HG02571 (cell line): Measurements from ENCODE around the gene GUCA1A.
"Not testable (repeated sequence)": the region's sequence is repeated elsewhere in the genome, so short reads cannot be mapped to it uniquely, and the experiment has no call there.

Experiments used
- ATAC-seq: cut with Tn5 transposase; IDR thresholded peaks from one replicate; pipeline ENCODE4 v1.9.1; 2021; ENCODE audit warnings: mild to moderate bottlenecking, moderate library complexity; ENCODE audit not compliant: unreplicated experiment

Gene GUCA1A

DNA sequence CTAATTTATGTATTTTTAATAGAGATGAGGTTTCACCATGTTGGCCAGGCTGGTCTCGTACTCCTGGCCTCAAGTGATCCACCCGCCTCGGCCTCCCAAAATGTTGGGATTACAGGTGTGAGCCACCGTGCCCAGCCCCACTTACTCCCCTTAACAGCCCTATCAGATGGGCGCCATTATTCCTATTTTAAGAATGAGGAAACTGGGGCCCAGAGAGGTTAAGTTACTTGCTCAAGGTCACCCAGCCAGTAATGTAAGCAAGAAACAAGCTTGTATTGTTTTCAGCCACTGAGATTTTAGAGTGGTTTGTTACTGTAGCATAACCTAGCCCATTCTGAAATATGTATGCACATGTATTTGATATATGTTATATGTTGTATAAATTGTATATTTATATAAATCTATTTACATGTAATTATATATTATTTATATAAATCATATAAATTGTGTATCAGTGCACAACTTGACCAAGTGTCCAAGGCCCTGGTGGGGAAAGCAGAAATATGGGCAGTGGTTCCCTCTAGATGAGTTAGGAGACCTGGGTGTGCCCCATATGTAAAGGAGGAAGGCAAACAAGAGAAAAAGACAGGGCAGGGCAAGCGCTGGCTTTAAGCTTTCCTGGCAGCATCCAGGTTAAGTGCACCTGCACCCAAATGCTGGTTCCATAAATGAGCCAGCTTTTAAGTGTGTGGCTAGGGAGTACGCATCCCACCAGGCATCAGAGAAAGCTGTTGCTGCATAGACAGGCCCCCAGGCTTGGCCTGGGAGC is 1.2 kb upstream of the GUCA1A start:
- no peak for ATAC-seq

DNA sequence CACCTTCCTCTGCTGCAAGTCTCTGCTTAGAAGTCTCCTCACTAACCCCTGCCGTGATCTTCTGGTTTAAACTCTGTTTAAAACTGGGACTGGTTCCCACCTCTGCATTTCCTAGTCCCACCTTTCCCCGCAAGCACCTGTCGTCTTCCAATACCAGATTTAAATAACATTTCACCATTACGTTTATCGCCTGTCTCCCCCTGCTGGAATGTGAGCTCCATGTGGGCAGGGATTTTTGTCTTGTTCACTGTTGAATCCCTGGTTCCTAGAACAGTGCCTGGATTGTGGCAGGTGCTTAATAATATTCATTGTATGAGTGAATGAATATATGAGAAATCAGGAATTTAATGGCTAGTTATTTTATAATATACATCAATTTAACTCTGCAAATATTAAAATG is 2.7 kb downstream of the GUCA1A start:
- ATAC-seq = no peak

DNA sequence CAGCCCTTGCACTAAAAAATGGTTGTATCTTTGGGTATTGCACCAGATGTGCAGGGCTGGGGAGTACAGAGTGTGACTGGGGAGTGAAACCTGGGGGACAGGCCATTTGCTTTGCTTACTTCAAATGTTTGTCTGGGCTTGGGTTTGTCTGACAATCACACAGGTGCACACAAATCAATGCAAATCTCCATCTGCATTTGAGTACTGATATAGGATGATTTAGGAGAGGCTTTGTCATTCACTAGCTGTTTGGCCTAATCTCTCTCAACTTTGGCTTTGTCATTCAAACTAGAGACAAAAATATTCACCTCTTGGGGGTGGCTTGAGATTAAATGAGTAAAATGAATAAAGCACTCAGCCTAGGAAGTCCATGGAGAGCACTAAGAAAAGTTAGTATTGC is 3.8 kb downstream of the GUCA1A start:
- no peak for ATAC-seq

DNA sequence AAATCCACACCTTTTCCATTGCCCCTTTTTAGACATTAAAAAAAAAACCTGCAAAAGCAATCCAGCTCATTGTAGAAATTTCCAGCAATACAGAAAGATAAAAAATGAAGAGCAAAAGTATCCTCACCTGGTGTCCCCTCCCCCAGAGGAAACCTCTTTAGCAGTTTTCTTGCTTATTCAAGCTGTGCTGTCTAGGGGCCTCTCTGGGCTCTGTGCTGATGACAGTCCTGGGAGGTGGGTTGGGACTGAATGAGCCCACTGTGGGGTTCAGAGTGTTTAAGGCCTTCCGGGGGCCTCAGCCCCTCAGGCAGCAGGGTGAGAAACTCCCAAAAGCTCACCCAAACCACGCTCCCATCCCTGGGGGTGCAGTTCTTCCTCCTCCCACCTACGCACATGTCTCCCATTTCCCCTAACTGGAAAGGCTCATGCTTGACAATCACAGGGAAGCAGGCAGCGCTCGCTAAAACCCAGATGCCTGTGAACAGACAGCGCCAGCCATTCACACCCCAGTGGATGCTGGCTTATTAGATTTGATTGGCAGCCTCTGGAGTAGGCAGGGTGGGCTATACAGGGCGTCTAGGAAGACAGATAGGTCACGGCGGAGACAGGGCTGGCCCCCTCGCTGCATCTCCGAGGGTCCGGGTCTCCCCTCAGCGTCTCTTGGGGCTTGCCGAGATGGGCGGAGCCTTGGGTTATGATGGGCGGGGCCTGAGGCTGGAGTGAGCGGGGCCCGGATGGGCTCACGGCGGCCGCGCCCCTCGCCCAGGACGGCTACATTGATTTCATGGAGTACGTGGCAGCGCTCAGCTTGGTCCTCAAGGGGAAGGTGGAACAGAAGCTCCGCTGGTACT is 4.6 kb downstream of the GUCA1A start:
- ATAC-seq = no peak

DNA sequence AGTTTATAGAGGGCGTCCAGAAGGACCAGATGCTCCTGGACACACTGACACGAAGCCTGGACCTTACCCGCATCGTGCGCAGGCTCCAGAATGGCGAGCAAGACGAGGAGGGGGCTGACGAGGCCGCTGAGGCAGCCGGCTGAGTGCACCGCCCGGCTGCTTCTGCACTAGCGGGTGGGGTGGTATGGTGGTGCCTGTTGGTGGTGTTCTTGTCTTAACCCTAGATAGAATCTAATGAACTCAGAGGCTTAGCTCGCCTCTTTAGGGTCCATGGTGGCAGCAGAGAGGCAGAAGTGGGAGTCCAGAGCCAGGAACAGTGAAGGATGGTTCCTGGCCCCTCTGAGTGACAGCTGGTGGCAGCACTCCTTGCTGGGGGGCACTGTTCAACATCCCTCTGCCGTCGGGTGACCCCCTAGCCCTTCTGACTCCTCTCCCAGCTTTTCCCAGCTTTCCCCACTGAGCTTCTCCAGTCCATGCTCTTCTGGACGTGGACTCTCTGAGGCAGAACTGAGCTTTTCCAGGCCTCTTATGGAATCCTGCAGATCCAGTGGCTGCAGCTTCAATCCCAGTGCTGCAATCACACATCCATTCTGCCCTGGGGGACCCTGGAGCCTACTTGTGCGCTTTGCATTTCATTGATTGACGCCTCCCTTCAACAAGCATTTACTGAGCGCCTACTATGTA is 6.2 kb downstream of the GUCA1A start:
- ATAC-seq = no peak

DNA sequence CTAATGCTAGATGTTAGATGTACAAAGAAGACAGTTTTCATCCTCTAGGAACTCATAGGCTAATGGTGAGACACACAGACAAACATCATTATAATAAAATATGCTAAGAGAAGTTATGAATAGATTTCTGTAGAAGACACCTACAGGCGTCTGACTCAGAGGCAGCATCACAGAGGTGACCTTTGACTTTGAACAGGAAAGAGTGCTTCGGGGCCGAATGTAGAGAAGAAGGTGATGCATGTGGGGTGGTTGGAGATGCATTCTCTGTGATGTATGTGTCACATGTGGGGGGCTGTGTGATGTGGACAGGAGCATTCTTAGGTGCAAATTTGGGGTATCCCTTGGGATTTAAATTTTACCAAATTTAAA is 6.8 kb downstream of the GUCA1A start:
- ATAC-seq = no peak

DNA sequence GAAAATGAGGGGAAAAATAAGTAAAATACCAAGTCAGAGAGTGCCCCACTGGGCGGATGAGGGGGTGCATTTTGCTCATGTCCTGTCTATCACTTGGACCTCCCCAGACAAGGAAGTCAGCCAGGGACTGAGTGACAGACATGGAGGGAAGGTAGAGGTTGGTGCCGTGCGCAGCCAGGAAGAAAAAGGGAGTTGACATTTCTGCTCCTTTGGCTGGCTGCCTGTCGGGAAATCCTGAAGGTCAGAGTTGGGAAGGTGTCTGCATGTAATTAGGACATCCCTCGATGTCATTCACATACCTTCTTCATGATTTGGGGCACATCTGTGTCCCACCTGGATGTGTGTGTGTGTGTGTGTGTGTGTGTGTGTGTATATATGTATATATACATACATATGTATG is 8.9 kb downstream of the GUCA1A start:
- no peak for ATAC-seq

DNA sequence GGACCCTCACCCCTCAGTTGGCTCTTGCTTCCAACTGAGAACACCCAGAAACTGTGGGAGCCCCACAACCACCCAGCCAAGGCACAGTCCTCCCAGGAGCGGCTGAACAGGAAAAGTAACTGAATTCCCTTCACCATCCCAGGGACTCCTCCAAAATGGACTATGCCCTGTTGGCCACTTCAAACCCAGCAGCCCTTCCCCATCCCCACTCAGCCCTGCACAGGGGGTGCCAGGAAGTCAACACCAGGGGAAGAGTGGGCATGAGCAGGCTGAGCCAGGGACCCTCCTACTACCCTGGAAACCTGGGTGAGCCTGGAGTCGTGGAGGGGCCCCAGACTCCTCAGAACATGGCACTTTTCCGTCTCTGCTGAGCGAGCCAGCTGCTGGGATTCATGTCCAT is 11.3 kb downstream of the GUCA1A start:
- no peak for ATAC-seq

DNA sequence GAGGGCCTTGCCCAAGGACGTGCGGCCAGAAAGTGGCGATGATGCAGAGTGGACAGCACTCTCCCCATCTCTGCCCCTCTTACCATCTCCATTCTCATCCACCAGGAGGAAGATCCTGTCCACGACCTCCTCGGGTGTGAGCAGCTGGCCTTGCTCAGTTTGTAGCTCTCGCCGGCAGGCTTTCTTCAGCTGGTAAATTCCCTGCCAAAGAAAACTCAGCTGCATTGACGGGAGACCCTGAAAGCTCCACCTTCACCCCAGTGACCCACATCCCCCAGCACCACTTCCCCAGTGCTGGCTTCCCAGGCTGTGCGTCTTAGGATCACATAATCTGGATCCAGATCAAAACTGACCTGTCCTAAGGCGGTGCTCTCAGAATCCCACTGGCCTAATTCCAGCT is 12.4 kb downstream of the GUCA1A start:
- no peak for ATAC-seq

DNA sequence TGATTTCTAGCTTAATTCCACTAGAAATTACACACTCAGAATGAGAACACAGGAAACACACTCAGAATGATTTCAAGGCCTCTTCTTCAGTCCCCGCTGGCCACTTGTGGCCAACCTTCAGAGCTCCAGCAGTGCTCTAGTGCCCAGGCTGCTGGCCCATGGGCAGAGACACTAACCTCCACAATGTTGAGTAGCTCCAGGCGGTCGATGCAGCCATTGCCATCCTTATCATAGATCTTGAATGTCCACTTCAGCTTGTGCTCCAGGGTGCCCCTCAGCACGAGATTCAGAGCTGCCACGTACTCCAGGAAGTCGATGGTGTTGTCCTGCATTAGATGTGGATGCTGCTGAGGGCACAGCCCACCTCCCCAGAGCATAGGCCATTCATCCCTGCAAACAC is 15.2 kb downstream of the GUCA1A start:
- no peak for ATAC-seq

DNA sequence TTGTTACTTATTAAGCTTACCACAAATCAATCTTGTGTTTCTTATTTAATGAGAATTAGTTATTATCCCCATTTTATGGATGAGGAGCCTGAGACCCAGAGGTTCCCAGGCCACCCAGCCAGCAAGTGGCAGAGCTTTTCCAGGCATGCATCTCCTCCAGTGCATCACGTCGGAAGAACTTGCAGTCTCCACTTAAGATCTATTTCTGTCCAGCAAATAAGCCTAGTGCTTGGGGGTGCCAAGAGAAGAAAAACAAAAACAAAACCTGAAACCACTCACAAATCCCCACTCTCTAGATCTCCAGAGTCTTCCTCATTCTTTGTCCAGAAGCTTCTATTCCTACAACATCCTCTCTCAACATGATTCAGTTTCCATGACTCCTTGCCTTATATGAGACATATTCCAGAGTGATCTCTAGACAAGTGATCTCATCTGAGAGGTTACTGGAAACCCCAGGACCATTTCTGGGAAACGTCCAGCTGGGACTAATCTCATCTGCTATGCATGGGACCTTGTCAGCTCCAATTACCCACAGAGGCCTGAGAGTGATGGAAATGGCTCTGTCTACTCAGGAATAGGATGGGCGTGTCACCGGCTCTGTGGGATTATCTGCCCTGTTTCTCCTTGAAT is 17.5 kb downstream of the GUCA1A start:
- no peak for ATAC-seq

DNA sequence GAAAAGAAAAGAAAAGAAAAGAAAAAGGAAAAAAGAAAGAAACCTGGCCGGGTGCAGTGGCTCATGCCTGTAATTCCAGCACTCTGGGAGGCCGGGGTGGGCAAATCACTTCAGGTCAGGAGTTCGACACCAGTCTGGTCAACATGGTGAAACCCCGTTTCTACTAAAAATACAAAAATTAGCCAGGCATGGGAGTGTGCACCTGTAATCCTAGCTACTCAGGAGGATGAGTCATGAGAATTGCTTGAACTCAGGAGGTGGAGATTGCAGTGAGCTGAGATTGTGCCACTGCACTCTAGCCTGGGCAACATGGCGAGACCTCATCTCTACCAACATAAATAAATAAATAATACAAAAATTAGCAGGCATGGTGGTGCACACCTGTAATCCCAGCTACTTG is 19.2 kb downstream of the GUCA1A start:
- not testable (repeated sequence) for ATAC-seq

DNA sequence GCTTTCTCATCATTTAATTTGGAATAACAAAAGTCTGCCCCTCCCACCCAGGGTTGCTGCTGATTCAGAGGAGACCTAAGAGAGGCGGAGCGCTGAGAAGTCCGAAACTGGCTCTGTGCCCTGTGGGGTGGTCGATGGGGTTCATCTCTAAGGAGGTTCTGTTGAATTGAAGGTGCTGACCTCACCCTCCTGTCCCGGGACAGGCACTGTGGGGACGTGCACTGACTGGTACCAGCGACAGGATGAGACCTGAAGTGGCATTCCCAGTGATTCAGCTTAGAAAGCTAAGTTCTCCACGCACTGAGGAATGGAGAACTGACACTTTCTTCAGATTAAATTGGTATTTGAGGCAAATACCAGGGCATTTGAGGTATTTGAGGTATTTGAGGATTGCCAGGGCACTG is 20.3 kb downstream of the GUCA1A start:
- ATAC-seq = no peak

DNA sequence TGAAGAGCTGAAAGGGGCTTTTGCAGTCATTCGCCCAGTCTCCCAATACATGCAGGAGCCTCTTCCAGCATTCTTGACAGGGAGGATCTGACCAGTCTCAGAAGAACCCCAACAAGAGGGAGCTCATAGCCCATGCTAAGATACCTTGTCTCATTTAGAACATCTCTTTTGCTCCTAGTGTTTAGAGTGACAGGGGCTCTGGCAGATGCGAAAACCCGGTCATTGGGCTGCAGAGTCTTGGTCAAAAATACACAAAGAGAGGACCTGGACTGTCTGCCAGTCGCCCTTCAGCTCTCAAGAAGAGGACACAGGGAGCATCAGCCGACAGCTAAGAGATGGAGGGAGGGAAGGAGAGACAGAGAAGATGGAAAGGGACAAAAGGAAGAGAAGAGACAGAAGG is 20.9 kb downstream of the GUCA1A start:
- ATAC-seq = no peak

DNA sequence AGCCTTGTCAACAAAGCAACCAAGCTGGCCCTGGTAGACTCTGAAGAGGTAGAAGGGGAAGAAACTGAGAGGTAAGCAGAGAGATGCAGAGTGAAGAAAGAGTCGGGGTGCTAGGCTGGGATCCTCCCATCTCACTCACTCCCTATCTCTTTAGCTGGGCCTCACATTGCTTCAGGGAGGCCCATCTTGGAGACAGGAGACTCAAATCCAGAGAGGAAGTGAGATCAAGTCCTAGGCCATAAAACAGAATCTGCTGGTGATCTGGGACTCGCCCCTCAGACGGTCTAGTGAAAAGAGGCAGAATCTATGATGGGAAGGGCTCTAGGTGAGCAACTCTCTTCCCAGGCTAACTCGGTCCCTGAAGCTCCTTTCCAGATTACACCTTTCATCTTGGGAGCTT is 22.3 kb downstream of the GUCA1A start:
- ATAC-seq = no peak

DNA sequence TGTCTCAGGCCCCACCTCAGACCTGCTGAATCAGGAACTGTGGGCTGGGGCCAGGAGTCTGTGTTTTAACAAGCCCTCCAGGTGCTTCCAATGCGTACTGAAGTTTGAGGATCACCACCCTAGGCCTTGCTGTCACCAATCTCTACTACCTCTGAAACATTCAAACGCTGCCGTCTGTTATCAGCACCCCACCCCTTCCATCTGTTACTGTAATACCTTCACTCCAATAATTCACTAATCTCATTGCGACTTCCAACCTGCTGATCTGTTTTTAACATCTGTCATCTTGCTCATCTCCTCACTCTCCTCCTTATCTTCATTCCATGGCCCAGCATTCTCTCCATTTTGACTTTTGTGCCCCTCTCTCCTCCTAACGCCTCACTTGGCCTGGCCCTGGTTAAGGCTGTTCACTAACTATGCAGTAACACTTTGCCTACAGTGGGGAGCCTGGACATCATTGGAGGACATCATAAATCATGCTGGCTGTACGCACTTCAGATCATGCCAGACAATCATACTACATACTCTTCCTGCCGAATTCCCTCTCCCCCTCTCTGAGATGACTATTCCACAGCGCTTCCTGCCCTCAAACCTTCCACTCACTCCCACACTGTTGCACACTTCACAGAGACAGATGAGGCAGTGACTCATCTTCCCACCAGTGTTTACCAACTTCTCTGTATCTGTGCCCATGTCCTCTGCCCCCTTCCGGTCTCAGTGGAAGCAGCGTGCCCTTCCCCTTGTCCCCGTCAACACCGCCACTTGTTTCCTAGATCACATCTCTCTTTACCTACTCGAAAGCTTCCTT is 24.6 kb downstream of the GUCA1A start:
- no peak for ATAC-seq

DNA sequence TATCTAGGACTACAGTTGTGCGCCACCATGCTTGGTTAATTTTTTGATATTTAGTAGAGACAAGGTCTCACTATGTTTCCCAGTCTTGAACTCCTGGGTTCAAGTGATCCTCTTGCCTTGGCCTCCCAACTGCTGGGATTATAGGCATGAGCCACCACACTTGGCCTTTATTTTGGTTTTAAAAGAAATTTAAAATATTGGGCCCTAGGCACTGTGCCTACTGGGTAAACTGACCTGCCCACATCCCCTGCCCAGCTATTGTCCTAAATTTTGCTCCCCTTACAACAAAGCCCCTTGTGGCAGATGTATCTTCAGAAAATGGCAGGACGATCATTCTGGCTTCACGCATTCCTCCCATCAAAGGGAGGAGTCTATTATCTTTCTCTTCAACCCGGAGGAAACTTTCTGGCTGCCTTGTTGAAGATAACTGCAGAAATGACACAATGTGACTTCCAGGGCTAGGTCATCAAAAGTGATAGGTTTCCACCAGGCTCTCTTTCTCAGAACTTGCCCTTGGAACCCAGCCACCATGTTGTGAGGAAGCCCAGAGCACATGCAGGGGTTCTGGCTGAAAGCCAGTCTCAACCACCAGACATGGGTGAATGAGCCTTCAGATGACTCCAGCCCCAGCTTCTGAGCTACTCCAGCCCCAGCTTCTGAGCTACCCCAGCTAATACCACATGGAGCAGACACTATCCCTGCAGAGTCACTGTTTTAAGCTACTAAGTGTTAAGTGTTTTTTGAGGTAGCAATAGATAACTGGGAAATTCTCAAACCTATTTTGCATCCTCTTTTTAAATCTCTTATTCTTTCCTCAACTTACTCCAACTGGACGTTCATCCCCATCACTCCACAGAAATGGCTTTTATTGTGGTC is 26.2 kb downstream of the GUCA1A start:
- ATAC-seq = no peak

DNA sequence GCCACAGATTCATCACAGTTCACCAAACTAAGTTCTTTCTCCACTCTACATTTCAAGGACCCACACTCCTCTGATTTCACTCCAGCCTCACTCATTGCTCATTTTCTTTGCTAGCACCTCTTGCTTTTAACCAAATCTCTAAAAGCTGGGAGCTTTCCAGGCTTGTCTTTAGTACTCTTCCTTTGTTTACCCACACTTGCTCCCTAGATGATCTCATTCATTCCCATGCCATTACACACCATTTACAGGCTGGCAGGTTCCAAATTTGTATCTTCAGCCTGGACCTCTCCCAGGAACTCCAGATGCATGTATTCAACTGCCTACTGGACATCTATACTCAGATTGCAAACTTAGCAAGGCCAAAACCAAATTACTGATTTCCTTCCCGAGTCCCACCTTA is 26.9 kb downstream of the GUCA1A start:
- no peak for ATAC-seq

DNA sequence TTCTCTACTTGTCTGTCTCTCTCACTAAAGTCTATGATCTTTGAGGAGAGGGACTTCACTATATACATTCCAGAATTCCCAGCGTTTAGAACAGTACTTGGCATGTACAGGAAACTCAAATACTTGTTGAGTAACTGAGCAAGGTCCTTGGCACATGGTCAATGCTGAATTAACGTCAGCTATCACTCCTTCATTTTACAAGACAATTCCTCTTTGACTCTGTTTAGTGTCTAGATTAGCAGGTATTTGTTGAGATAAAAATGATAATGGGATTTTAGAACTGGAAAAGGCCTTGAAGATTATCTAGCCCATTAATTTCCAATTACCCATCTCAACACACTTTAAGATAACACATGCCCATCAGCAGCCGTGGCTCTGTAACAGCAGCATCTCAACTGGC is 28.2 kb downstream of the GUCA1A start:
- no peak for ATAC-seq
